GM18498 (cell line): Measurements from ENCODE around the gene SIRT6.
"Not testable (repeated sequence)": the region's sequence is repeated elsewhere in the genome, so short reads cannot be mapped to it uniquely, and the experiment has no call there.

Experiments used
- ATAC-seq: cut with Tn5 transposase; IDR thresholded peaks from one replicate; pipeline ENCODE4 v1.9.1; 2021; ENCODE audit warnings: mild to moderate bottlenecking, moderate library complexity; ENCODE audit not compliant: unreplicated experiment

Gene SIRT6

GRCh38 chr19:4200940-4201542 lies 18.7 kb upstream of the SIRT6 start:
- no peak for ATAC-seq

GRCh38 chr19:4199699-4200293 lies 17.4 kb upstream of the SIRT6 start:
- ATAC-seq, result no peak

- ATAC-seq, result no peak
Measured at GRCh38 chr19:4198467-4199126, 16.2 kb upstream of the SIRT6 start.

- no peak for ATAC-seq
Measured at GRCh38 chr19:4197625-4198466, 15.5 kb upstream of the SIRT6 start.

GRCh38 chr19:4197228-4197624 lies 14.9 kb upstream of the SIRT6 start:
- no peak for ATAC-seq

GRCh38 chr19:4196587-4197148 lies 14.3 kb upstream of the SIRT6 start:
- ATAC-seq, result no peak

- no peak for ATAC-seq
Measured at GRCh38 chr19:4196009-4196408, 13.6 kb upstream of the SIRT6 start.

GRCh38 chr19:4194353-4194752 lies 12.0 kb upstream of the SIRT6 start:
- no peak for ATAC-seq

- ATAC-seq, result not testable (repeated sequence)
Measured at GRCh38 chr19:4192537-4192936, 10.2 kb upstream of the SIRT6 start.

GRCh38 chr19:4189641-4190040 lies 7.3 kb upstream of the SIRT6 start:
- no peak for ATAC-seq

GRCh38 chr19:4187313-4188122 lies 5.2 kb upstream of the SIRT6 start:
- no peak for ATAC-seq

GRCh38 chr19:4186087-4186993 lies 4.0 kb upstream of the SIRT6 start:
- no peak for ATAC-seq

- ATAC-seq, result no peak
Measured at GRCh38 chr19:4185413-4186086, 3.2 kb upstream of the SIRT6 start.

GRCh38 chr19:4184718-4185352 lies 2.5 kb upstream of the SIRT6 start:
- no peak for ATAC-seq

GRCh38 chr19:4183967-4184717 lies 1.8 kb upstream of the SIRT6 start:
- ATAC-seq, result no peak

- no peak for ATAC-seq
Measured at GRCh38 chr19:4181053-4181508, 1.3 kb downstream of the SIRT6 start.

GRCh38 chr19:4178990-4179389 lies 3.4 kb downstream of the SIRT6 start:
- ATAC-seq, result no peak

- ATAC-seq, result no peak
Measured at GRCh38 chr19:4177146-4177545, 5.2 kb downstream of the SIRT6 start.
